GM19452 (cell line): ENCODE measurements around the gene GARIN6.
"Not testable (repeated sequence)": the region's sequence is repeated elsewhere in the genome, so short reads cannot be mapped to it uniquely, and the experiment has no call there.

Experiments used
- ATAC-seq: cut with Tn5 transposase; IDR thresholded peaks from one replicate; pipeline ENCODE4 v1.9.1; 2021; ENCODE audit not compliant: unreplicated experiment

GARIN6 gene

DNA sequence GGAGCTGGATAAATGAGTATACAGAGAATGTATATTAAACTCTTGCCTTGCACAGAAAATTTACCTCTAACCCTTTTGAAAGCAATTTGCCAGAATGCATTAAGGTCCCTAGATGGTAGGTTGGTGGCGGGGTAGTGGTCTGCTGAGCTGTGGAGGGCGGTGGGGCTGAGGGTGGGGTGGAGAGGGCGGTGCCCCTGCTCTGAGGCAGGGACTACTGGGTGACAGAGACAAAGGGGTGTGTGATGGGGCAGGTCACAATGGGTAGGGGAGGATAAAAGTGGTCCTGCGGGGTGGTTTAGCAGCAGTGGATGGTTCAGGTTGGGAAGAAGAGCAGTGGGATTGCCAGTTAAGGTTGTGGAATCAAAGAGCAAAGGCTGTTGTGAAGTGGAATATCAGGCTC lies at the start of gene GARIN6:
GARIN6 (plus strand) TSS at position 301 of the 400 bp plus-strand sequence. CDS start 422 bp downstream, outside the sequence.
- ATAC-seq, result no peak

DNA sequence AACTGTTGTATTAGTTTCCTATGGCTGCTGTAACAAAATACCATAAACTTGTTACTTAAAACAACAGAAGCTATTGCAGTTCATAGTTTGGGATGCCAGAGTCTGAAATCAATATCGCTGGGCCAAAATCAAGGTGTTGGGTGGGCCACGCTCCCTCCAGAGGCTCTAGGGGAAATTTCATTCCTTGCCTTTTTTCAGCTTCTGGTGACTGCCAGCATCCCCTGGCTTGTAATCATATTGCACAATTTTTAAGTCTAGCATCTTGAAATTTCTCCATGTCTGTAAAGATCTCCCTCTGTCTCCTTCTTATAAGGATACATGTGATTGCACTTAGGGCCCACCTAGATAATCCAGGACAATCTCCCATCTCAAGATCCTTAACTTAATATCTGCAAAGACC lies 48.8 kb upstream of the GARIN6 start:
- ATAC-seq, result no peak

DNA sequence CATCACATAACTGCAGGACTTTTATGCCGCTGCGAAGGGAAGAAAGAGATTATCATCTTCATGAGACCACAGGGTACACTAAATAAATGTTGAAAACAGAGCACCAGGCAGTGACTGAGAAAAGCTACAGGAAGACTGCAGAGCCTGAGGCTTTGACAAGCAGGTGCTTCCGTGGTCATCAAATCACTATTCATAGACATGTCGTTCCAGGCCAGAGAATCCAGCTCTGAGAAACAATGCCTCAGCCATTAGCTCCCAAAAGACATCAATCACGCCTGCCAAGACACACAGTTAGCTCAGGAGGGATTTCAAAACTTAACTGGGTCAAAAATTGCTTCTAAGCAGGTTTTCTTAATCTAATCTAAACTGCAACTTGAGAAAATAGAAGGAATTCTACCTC lies 47.2 kb upstream of the GARIN6 start:
- ATAC-seq, result peak; percentile 95

GRCh38 chr12:99609455-99610181 lies 37.9 kb upstream of the GARIN6 start:
- ATAC-seq, result no peak

GRCh38 chr12:99611117-99611516 lies 36.4 kb upstream of the GARIN6 start:
- ATAC-seq, result no peak

- ATAC-seq, result no peak
Observed at GRCh38 chr12:99611599-99611998, 36.0 kb upstream of the GARIN6 start.

DNA sequence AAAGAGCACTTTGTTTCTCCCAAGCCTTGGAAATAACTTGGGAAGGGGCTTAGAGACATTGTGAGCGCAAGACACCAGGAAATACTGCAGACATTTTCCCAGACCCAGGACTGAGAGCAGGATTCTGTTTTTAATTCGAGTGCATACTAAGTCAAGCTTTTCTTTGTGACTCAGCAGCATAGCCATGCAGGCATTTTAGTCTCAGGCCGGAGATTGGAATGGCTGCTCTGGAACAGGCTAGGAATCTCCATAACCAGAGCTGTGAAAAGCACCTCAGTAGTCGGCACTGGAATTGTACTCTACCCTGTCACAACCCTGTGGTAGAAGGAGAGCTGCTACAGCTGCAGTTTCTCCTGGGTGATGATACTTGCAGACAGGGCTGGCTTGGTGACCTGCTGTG lies 28.9 kb upstream of the GARIN6 start:
- ATAC-seq, result no peak

DNA sequence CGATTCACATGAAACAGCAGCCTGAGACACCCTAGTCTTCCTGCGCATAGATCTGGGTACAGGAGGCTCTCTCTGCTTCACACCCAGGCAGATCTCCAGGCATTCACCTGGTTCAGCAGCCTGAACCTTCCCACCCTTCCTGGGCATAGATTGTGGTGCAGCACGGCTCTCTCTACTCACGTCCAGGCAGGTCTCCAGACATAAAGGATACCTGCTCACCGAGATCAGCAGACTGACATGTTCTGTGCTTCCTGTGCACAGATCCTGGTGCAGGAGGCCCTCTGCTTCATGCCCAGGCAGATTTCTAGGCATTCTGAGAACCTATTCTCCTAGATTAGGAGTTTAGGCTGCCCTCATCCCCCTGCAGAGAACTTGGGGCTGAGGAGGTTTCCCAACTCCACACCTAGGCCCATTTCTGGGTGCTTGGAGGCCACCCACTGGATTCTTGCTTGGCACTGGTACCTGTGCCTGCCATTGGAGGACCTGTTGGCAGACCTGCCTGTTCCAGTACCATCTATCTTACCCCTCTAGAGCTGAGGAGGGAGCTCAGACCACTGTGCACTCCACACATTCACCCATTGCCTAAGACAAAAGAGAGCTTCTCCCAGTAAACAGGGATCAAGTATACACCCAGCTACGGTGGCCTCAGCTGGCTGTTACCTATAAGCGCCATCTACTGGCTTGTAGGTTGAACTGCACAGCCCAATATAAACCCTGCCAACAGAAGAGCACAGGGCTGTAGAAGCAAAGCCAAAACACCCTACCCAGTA lies 28.0 kb upstream of the GARIN6 start:
- ATAC-seq, result peak; percentile 92

- no peak for ATAC-seq
Observed at GRCh38 chr12:99620159-99620479, 27.4 kb upstream of the GARIN6 start.

DNA sequence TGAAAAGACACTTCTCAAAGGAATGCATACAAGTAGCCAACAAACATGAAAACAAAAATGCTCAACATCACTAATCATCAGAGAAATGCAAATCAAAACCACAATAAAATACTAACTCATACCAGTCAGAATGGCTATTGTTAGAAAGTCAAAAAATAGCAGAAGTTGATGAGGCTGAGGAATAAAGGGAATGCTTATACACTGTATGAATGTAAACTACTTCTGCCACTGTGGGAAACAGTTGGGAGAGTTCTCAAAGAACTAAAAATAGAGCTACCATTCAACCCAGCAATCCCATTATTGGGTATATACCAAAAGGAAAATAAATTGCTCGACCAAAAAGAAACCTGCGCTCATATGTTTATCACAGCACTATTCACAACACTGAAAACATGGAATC lies 23.0 kb upstream of the GARIN6 start:
- ATAC-seq, result not testable (repeated sequence)

DNA sequence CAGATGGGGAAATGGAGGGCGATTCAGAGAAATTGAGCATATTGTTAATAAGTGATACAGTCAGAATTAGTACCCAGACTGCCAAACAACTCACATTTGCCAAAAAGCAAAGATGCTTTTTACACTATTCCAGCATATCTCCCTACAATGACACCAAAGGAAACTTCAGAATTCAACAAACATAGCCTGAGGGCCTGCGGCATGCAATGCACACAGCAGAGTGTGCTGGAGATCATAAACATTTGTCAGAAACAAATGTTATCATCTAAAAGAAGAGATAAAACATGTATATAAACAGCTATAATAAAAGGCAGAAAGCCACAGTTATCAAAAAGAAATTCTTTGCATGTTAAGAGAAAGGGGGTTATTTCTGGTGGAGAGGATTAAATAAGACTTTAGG lies 20.1 kb upstream of the GARIN6 start:
- no peak for ATAC-seq

DNA sequence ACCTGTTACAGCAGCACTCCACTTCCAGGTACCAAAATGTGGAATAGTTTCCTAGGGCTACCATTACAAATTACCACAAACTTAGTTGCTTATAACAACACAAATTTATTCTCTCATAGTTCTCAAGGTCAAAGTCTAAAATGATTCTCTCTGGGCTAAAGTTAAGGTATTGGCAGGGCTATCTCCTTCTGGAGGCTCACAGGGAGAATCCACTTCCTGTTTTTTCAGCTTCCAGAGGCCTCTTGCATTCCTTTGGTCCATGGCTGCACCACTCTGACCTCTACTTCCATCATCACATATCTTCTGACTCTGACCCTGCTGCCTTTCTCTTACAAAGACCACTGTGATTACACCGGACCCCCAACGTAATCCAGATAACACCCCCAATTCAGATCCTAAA lies 2.9 kb upstream of the GARIN6 start:
- ATAC-seq, result no peak

DNA sequence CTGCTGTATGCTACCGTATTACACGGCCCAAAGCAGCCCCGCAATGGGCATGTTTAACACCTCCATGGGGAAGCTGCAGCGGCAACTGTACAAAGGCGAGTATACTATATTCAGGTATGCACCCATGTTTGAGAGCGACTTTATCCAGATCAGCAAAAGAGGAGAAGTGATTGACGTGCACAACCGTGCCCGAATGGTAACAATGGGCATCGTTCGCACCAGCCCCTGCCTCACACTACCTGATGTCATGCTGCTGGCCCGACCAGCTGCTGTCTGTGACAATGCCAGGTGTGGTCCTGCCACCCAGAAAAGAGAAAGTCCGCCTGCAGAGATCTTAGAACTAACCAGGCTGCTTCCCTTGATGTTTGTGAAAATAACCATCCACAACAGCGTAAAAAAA lies 630 bp downstream of the GARIN6 start:
- ATAC-seq, result no peak

DNA sequence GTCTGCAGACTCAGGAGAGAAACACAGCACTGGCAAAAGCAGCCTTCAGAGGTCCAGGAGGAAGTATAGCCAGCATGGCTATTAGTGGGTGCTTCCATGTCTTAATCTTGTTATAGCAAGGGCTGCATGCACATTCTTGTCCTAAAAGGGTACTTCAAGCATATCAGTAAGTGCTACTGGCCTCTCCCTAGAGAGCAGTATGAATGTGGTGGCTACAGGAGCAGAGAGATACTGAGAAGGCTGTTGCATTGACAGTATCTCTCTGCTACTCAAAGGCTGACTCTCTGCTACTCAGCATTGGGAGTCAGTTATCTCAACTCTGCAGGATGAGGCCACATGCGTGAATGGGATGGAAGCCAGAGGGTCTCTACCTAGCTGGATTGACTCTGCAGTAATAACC lies 2.0 kb downstream of the GARIN6 start:
- ATAC-seq, result no peak

GRCh38 chr12:99658671-99659349 lies 11.3 kb downstream of the GARIN6 start:
- ATAC-seq, result no peak

GRCh38 chr12:99670635-99671034 lies 23.1 kb downstream of the GARIN6 start:
- ATAC-seq, result no peak

DNA sequence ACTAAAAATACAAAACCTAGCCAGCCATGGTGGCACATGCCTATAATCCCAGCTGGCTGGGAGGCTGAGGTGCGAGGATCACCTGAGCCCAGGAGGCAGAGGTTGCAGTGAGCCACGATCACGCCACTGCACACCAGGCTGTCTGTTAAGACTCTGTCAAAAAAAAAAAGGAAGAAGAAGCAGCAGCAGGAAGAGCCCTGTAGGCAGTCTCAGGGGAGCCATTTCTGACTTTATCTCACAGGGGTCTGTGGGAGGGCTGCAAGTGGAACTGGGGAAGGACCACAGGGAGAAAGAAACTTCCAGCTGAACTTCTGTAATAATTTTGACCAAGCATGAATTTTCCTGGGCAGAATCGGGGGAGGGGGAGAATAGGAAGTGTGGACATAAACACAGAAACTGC lies 32.7 kb downstream of the GARIN6 start:
- ATAC-seq, result no peak

DNA sequence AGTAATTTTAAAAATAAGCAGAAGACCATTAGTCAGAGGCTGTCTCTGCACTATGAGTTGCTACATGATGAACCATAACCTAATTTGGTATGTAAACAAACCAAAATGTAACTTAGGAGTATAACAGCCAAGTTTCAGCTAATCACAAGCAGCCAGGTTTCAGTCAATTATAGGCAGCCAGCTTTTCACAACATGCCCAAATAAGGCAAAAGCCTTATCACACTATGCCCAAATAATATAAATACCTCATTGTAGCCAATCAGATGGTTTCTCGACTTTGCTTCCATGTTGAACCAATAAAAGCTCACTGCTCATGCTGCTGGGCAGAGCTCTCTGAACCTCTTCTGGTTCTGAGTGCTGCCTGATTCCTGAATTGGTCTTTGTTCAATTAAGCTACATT lies 38.6 kb downstream of the GARIN6 start:
- ATAC-seq, result no peak

GRCh38 chr12:99695050-99695449 lies 47.5 kb downstream of the GARIN6 start:
- ATAC-seq, result no peak
